Umbilical cord (tissue), 2 donors: ENCODE data around the gene TKFC. TPM values are rescaled to one million over a fixed set of nuclear protein-coding genes. Genes with fewer than 3 reads are reported as not detected.
A peak's percentile ranks its signal among the peaks of the same experiment; 100 is the strongest.

Source experiments
- DNase-seq: peaks from one replicate; pipeline ENCODE4 v3.0.0-alpha.2; 2015; ENCODE audit warnings: low spot score
- total RNA-seq: library from RNA; depleted of rRNA; stranded (reverse); fragments of >200 nt; gene quantifications from one replicate; pipeline ENCODE4 v1.2.3, GENCODE V29; 2014; ENCODE audit warnings: low replicate concordance; ENCODE audit not compliant: insufficient read depth

Gene TKFC
- 22.4 TPM for total RNA-seq

DNA sequence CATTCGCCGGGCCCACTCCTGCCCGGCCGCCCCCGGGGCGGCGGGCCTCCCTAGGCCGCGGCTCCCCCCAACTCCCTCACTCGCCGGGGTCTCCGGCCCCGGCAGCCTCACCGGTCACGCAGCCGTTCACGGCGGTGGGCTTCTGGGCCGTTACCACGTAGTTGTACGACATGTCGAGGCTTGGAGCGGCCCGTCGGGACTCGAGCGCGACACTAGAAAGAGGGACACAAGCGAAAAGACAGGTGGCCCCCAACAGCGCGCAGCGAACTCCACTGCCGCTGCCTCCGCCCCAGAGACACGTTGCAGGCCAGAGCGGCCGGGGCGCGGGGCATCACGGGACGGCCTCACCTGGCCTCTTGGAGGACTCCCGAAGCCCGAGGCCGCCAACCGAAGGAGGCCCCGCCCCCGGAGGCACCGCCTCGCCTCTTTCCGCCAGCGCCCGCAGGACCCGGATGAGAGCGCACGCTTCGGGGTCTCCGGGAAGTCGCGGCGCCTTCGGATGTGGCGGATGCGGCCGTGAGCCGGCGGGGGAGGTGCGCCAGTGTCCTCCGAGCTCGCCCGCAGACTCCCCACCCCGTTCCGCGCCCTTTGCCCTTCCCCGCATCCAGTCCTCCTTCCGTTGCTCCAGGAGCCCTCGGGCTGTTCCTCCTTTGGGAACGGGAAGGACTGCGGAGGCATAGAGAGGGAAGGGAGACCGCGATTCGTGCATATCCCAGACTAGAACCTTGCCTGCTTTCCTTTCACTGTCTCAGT is at the start of gene TKFC, which contains the start of gene DDB1:
Gene TKFC, plus strand, starts transcription at position 432 of the 753 bp plus-strand sequence. CDS start 1,501 bp downstream, outside the sequence.
Gene DDB1, minus strand, starts transcription at position 309 of the 753 bp plus-strand sequence. Its CDS starts 137 bp downstream, at position 172.
- peak; percentile 96 for DNase-seq

GRCh38 chr11:61283613-61284012 is 49.4 kb upstream of the TKFC start:
- DNase-seq, result no peak

DNA sequence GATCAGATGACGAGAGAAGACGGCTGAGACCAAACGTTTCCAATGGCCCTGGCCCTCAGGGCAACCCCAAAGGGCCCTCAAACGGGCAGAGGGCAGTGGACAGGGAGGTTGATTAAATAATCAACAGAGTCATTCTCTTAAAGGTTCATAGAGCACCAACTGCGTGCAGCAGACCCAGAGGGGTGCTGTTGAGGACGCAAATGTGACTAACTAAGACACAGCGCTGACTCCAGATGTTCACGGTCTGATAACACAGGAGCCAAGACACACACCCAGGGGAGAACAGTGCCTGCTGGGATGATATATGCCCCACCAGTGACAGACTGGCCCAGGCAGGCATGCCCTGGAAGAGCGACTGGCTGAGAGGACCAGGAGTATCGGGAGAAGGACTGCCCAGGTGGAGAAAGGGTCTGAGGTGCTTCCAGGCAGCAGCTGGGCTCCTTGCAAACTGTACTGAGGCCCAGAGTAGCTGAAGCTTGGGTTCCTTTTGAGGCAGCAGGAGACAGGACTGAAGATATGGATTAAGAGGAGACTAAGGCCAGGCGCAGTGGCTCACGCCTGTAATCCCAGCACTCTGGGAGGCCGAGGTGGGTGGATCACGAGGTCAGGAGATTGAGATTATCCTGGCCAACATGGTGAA is 45.6 kb upstream of the TKFC start:
- DNase-seq, result no peak

DNA sequence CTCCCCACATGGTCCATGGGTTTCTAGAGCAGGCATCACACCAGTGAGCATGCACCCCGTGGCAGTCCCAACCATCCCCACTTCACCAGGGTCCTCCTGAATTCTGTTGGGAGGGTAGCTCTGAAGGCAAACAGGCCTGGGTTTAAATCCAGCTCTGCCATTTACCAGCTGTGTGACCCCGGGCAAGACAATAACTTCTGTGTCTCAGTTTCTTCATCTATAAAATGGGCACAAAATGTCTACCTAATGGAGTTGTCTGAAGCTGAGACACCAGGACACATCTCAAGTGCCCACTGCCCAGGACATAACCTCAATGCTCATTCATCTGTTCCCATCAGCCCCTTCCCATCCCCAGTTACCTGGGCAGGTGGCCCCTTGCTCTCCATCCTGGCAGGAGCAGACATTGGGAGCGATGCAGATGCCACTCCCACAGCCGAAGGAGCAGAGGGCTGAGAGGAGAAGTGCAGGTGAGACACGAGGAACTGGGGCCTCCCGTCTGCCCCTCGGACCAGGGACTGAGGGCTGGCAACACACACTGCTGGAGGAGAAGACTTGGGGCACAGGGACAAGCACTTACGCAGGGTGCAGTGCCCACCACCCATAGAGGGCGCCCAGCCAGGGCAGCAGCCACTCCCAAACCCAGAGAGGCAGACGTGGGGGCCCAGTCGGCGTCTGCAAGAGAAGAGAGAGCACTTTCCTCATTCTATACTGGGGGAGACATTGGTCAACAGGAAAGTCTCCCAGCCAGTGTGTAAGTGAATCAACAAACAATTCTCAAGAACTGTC is 41.9 kb upstream of the TKFC start:
- no peak for DNase-seq

DNA sequence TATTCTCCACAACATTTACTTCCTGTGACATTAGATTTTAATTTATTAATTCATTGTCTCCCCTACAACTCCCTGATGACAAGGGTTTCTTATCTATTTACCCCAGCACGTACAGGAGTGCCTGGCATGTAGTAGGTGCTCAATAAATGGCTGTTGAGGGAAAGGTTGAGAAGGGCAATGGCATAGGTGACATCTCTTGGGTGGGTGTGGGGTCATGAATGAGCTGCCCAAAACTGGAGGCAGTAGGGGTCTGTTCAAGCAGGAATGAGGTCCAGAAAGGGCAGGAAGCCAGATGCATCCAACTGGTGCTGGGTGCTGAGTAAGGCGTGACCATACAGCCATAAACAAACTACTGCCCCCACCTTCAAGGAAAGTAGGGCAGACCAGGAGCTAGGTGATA is 40.7 kb upstream of the TKFC start:
- no peak for DNase-seq

DNA sequence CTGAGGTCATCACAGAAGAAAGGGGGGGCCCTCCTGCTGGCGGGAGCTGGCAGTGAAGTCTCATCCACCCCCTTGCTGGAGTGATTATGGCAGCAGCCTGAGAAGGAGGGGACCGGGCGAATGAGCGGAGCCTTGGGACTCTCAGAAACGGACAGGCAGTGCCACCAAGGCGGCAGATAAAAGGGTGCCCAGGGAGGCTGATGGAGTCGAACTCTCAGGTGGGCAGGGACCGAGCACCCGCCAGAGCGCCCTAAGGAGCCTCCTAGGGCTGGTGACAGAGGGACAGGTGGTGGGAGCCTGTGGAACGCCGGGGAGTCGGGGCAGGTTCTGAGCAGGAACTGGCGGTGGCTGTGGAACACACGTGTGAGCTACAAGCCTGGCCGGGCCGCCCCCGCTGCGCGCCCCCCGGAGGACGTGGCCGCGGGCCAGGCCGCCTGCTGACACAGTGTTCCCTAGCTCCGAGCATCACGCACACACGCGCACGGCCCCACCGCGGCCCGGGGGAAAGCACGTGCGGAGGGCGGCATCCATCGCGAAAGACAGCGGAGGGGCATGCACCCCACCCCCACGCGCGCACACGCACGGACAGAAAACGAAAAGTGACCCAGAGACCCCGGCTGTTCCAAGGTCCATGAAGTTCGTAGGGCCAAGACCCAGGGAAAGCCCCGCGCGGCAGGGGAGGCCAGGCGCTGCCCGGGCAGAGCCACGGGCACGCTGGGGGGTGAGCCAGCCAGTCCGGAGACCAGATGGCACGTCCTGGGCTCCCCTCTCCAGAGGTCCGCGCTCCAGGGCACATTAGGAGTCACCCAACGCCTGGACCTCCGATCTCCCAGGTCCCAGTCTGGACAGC is 38.9 kb upstream of the TKFC start:
- peak; percentile 48 for DNase-seq

DNA sequence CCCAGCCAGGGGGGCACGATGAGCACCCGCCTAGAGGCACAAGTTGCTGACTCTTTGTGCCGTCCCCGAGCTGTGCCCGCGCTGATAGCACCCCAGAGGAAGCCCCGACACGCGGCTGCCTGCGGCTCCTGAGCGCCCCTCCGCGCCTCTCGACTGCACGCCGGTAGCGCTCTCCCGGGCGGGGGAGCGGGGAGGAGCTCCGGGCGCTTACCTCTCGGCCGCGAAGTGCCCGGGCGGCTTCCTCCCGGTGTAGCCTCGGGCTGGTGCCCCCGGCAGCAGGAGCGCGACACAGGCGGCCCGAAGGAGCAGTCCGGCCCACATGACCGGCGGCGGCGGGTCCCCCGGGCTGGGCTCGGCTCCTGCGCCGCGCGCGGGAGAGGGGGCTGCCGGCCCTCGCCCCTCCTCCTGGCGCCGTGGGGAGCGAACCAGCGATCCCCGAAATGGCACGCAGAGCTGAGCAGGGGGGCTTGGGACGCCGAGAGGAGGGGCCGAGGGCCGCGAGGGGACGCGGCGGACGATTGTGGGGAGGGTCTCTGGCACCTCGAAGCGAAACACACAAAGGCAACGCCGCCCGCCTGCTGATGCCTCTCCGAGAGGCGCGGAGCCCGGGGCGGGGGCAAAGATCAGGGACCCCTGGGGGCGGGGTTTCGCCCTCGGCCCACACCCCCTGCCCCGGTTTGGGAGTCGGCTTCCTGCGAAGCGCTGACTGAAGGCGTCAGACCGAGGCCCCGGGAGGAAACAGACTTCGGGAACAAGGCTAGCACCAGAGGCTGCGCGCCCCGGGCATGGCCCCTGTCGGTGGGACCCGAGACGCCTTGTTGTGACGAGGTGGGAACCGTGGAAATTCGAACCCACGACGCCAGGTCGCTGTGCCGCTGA is 38.1 kb upstream of the TKFC start, which contains the start of gene VWCE:
Gene VWCE, minus strand, starts transcription at position 600 of the 879 bp plus-strand sequence. Its CDS starts 279 bp downstream, at position 321.
- DNase-seq, result peak; percentile 71

DNA sequence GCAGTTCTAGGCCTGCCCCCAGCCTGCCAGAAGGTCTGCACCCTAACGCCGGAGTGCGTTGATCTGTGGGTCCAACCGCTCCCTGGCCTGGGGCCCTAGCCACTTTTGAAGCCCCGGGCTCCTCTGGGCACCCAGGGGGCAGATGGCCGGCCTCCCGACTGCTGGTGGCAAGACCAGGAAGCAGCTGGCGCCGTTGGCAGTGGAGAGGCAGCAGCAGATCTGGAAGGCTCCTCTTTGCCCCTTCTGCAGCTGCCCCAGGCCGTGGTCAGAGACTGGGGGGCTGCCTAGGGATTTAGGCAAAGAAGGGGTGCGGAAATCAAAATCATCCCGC is 37.5 kb upstream of the TKFC start:
- DNase-seq, result no peak

DNA sequence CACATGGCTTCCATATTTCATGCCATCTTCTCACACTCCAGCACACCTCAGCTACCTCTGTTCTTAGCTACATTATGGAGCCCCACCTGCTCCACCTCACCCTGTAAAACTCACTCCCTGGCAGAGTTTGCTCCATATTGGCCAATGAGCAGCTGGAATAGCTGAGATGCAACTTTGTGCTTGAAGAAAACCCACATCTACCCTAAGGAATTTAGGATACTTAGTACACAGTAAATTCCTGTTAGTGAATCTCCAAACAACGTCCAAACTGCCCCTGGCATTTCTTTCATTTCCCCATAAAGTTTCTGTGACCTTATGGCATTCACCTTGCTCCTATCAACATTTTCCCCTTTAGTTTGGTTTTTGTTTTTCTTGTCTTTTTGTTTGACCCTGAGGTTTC is 35.7 kb upstream of the TKFC start:
- DNase-seq, result no peak

DNA sequence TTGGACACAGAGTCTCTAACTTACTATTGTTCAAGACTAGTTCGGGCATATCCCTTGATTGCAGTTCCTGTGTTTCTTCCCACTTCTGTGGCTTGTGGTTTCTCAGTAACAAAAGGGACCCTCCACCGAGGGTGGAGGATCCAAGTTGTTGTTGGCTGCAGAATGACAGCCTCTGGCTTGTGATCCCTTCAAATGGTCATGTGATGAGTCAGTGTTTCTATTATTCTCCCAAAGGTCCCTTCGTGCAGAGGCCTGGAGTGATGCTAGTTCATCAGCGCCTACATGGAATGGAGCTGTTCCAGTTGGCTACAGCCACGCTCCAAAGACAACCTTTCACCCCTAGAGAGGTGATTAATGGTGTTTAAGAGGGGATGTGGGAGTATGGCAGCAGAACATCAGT is 35.3 kb upstream of the TKFC start:
- DNase-seq, result no peak

- DNase-seq, result no peak
Observed at GRCh38 chr11:61298663-61299244, 34.3 kb upstream of the TKFC start.

DNA sequence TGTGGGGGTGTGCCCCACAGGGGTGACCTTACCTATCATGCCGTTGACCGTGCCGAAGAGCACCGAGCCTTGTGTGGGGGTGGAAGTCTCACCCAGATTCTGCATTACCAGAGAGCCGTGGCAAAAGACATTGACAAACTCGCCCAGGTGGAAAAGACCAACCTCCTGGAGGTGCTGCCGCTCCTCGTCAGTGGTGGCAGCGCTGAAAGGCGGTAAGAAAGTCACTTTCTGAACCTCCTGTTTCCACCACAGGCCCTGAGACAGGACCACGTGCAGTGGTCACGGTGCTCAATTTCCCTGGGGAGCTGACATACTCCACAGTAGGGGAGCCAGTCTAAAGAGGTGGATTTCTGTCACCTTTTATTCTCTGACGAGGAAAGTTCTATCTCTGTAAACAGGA is 30.5 kb upstream of the TKFC start:
- DNase-seq, result no peak

- DNase-seq, result no peak
Observed at GRCh38 chr11:61303725-61304124, 29.3 kb upstream of the TKFC start.

GRCh38 chr11:61305417-61305816 is 27.6 kb upstream of the TKFC start:
- no peak for DNase-seq

GRCh38 chr11:61306221-61306620 is 26.8 kb upstream of the TKFC start:
- no peak for DNase-seq

DNA sequence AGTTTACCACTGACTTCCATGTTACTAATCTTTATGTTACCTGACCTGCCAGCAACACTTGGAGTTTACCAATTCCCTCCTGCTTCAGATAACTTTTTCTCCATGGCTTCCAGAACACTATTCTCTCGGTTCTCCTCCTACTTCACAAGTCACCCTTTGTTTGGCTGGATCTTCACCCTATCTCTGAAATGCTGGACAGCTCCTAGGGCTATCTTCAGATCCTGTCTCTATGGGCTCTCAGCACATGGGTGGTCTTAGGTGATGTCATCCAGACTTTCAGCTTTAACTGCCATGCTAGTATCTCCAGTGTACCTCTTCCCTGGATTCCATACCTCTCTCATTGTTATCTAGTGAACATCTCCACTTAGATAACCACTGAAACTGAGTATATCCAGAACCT is 25.7 kb upstream of the TKFC start:
- no peak for DNase-seq

- no peak for DNase-seq
Observed at GRCh38 chr11:61309141-61309540, 23.9 kb upstream of the TKFC start.

DNA sequence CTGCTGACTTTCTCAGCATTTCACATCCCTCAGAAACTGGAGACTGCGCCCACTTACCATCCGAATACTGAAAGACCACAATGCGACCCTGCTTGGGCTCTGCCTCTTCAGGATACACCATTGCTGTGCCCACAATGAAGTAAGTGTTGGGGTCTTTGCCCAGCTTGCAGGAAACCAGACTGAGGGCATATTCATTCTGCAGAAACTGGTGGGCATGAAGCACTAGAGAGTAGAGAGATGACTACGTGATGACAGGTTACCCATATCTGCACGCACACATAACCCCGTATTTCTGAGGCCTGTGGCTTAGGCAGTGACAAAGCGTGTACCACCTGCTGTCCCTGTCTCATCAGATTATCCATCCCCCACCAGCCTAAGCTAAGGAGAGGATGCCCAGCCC is 23.3 kb upstream of the TKFC start:
- DNase-seq, result no peak

- DNase-seq, result no peak
Observed at GRCh38 chr11:61310749-61311148, 22.3 kb upstream of the TKFC start.

GRCh38 chr11:61315260-61315659 is 17.8 kb upstream of the TKFC start:
- no peak for DNase-seq
